GM23338 (cell line): Measurements from ENCODE around the gene FGFRL1. TPM values are rescaled to one million over a fixed set of nuclear protein-coding genes. Genes with fewer than 3 reads are reported as not detected.
"Not testable (repeated sequence)": the region's sequence is repeated elsewhere in the genome, so short reads cannot be mapped to it uniquely, and the experiment has no call there.

Experiments used
- ATAC-seq: fragments of 200-7000 bp; cut with Tn5 transposase; 3 replicates; pipeline ENCODE4 v1.9.1; 2020
- DNase-seq: peaks from one replicate; pipeline ENCODE4 v3.0.0-alpha.2; 2015; ENCODE audit warnings: low spot score
- H2AFZ ChIP-seq: fragments of 200-600 bp; sonication (generic); 2 replicates; pipeline ENCODE4 v1.8.0; 2016; ENCODE audit warnings: antibody characterized with exemption, mild to moderate bottlenecking, moderate library complexity
- H3F3A ChIP-seq: fragments of 200-600 bp; sonication (generic); replicated peaks from 2 replicates; pipeline ENCODE4 v1.8.0; 2017; ENCODE audit warnings: antibody characterized with exemption, mixed run types, low read depth
- H3K27ac ChIP-seq: fragments of 200-600 bp; sonication (generic); 2 replicates; pipeline ENCODE4 v1.6.1; 2016; ENCODE audit warnings: low read depth
- H3K27me3 ChIP-seq: fragments of 200-600 bp; sonication (generic); 2 replicates; pipeline ENCODE4 v1.8.0; 2016; ENCODE audit warnings: mild to moderate bottlenecking, mixed run types, moderate library complexity; ENCODE audit not compliant: insufficient read depth
- H3K36me3 ChIP-seq: fragments of 200-600 bp; sonication (generic); 2 replicates; pipeline ENCODE4 v1.8.0; 2016; ENCODE audit warnings: mild to moderate bottlenecking; ENCODE audit not compliant: insufficient read depth
- H3K4me1 ChIP-seq: fragments of 200-600 bp; sonication (generic); 2 replicates; pipeline ENCODE4 v1.8.0; 2016; ENCODE audit warnings: mild to moderate bottlenecking, moderate library complexity; ENCODE audit not compliant: insufficient read depth
- H3K4me2 ChIP-seq: fragments of 200-600 bp; sonication (generic); 2 replicates; pipeline ENCODE4 v1.7.1; 2017; ENCODE audit warnings: mixed run types
- H3K4me3 ChIP-seq: fragments of 200-600 bp; sonication (generic); 2 replicates; pipeline ENCODE4 v1.6.1; 2016; ENCODE audit warnings: mixed run types
- H3K79me2 ChIP-seq: fragments of 200-600 bp; sonication (generic); replicated peaks from 2 replicates; pipeline ENCODE4 v1.8.0; 2017; ENCODE audit warnings: mild to moderate bottlenecking; ENCODE audit not compliant: insufficient read depth
- H3K9me2 ChIP-seq: fragments of 200-600 bp; sonication (generic); 2 replicates; pipeline ENCODE4 v1.8.0; 2017; ENCODE audit not compliant: insufficient read depth
- H4K20me1 ChIP-seq: fragments of 200-600 bp; sonication (generic); replicated peaks from 2 replicates; pipeline ENCODE4 v1.8.0; 2017; ENCODE audit warnings: mild to moderate bottlenecking; ENCODE audit not compliant: insufficient read depth
- H3K27ac Mint-ChIP-seq: 2 replicates; pipeline ENCODE4 v1.8.0; 2020; ENCODE audit warnings: inconsistent platforms, mild to moderate bottlenecking, moderate library complexity, mixed read lengths
- H3K27me3 Mint-ChIP-seq: 3 replicates; pipeline ENCODE4 v1.8.0; 2022; ENCODE audit warnings: low read depth, mild to moderate bottlenecking, moderate library complexity, mixed read lengths, inconsistent platforms; ENCODE audit not compliant: insufficient read depth, poor library complexity
- H3K36me3 Mint-ChIP-seq: 3 replicates; pipeline ENCODE4 v1.8.0; 2021; ENCODE audit warnings: low read depth, mild to moderate bottlenecking, inconsistent platforms, moderate library complexity, mixed read lengths
- H3K4me1 Mint-ChIP-seq: 3 replicates; pipeline ENCODE4 v1.8.0; 2020; ENCODE audit warnings: mild to moderate bottlenecking, inconsistent platforms, mixed read lengths
- H3K4me3 Mint-ChIP-seq: 3 replicates; pipeline ENCODE4 v1.8.0; 2021; ENCODE audit warnings: moderate library complexity, mild to moderate bottlenecking, inconsistent platforms, mixed read lengths
- H3K9me3 Mint-ChIP-seq: 3 replicates; pipeline ENCODE4 v1.8.0; 2020; ENCODE audit warnings: moderate library complexity, mild to moderate bottlenecking, inconsistent platforms, mixed read lengths
- CREB1 ChIP-seq: fragments of 250-450 bp; sonication (Bioruptor Pico); IDR thresholded peaks from 2 replicates; pipeline ENCODE4 v1.5.0; 2020; ENCODE audit warnings: low read depth, mild to moderate bottlenecking, moderate library complexity
- EZH2 ChIP-seq: fragments of 200-600 bp; sonication (generic); IDR thresholded peaks from one replicate; pipeline ENCODE4 v1.8.0; 2017; ENCODE audit warnings: antibody characterized with exemption, mild to moderate bottlenecking, low read depth; ENCODE audit not compliant: unreplicated experiment
- EZH2phosphoT487 ChIP-seq: fragments of 200-600 bp; sonication (generic); IDR thresholded peaks from one replicate; pipeline ENCODE4 v1.8.1; 2018; ENCODE audit warnings: antibody characterized with exemption; ENCODE audit not compliant: unreplicated experiment
- JUNB ChIP-seq: IDR thresholded peaks from one replicate; pipeline ENCODE4 v1.6.1; 2016; ENCODE audit warnings: antibody characterized with exemption; ENCODE audit not compliant: unreplicated experiment
- NANOG ChIP-seq: IDR thresholded peaks from 2 replicates; pipeline ENCODE4 v1.6.1; 2016; ENCODE audit warnings: antibody characterized with exemption, borderline replicate concordance
- POLR2AphosphoS5 ChIP-seq: IDR thresholded peaks from 2 replicates; pipeline ENCODE4 v1.6.1; 2016; ENCODE audit warnings: antibody characterized with exemption, low read depth
- STAT1 ChIP-seq: IDR thresholded peaks from one replicate; pipeline ENCODE4 v1.6.1; 2016; ENCODE audit warnings: antibody characterized with exemption; ENCODE audit not compliant: unreplicated experiment
- ZNF114 ChIP-seq: fragments of 250-450 bp; sonication (Bioruptor Pico); IDR thresholded peaks from 2 replicates; pipeline ENCODE4 v1.5.0; 2020; ENCODE audit warnings: mild to moderate bottlenecking, moderate library complexity
- ZNF331 ChIP-seq: fragments of 250-450 bp; sonication (Bioruptor Pico); IDR thresholded peaks from 2 replicates; pipeline ENCODE4 v1.5.0; 2020; ENCODE audit warnings: low read depth, mild to moderate bottlenecking, moderate library complexity
- polyA plus RNA-seq: library from polyadenylated mRNA; unstranded; fragments of >200 nt; fragmentation: Nextera tagmentation; extraction: Ambion mirVana; gene quantifications from 2 replicates; pipeline ENCODE4 v1.2.1, GENCODE V29; 2016
- total RNA-seq: library from RNA; depleted of rRNA; stranded (reverse); fragments of >200 nt; shearing (Covaris generic); gene quantifications from 2 replicates; pipeline ENCODE4 v1.2.3, GENCODE V29; 2014
- TF ChIP-seq, protein P1 (sequence below): IDR thresholded peaks from one replicate; pipeline ENCODE4 v1.6.1; 2018; ENCODE audit warnings: antibody characterized with exemption; ENCODE audit not compliant: unreplicated experiment
- TF ChIP-seq, protein P2 (sequence below): IDR thresholded peaks from 2 replicates; pipeline ENCODE4 v1.6.1; 2016; ENCODE audit warnings: antibody characterized with exemption

Gene FGFRL1
- total and polyA plus RNA-seq, 2 experiments from 2014 or later: 7.0 to 35.8 TPM

DNA sequence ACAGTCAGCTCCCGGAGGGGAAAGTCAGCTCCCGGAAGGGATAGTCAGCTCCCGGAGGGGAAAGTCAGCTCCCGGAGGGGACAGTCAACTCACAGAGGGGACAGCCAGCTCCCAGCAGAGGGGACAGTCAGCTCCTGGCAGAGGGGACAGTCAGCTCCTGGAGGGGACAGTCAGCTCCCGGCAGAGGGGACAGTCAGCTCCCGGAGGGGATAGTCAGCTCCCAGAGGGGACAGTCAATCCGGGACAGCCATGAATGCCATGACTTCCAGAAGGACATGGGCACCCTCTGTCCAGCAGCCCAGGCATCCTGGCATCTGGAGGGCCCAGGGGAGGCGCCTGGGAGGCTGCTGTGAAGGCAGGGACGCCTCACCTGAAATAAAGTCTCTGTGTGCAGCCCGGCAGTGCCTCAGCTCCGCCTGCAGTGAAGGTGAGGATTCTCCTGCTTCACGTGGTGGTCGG is 43.8 kb downstream of the FGFRL1 start:
- not testable (repeated sequence) for H3K36me3 Mint-ChIP-seq, H3K27ac ChIP-seq, H3K9me2 ChIP-seq, H3K79me2 ChIP-seq, DNase-seq, H3K4me1 ChIP-seq, H3K36me3 ChIP-seq, H3F3A ChIP-seq, H3K27ac Mint-ChIP-seq, H3K27me3 ChIP-seq, H3K9me3 Mint-ChIP-seq, H4K20me1 ChIP-seq, H3K4me1 Mint-ChIP-seq
- ATAC-seq: peak; percentile 41
- Mint-ChIP-seq H3K27me3 (peaks cover 18% of the 10 kb centered on the region), H3K4me3 (peak overlapping the region; percentile 17; the same call in 1 of the 3 replicates)
- peak overlapping the region; percentile 60 for H3K4me2 ChIP-seq
- H3K4me3 ChIP-seq: 0 out of 2 replicates have a peak overlapping the region, but pooled peaks have one; percentile 20
- peak overlapping the region; percentile 87 for H2AFZ ChIP-seq

DNA sequence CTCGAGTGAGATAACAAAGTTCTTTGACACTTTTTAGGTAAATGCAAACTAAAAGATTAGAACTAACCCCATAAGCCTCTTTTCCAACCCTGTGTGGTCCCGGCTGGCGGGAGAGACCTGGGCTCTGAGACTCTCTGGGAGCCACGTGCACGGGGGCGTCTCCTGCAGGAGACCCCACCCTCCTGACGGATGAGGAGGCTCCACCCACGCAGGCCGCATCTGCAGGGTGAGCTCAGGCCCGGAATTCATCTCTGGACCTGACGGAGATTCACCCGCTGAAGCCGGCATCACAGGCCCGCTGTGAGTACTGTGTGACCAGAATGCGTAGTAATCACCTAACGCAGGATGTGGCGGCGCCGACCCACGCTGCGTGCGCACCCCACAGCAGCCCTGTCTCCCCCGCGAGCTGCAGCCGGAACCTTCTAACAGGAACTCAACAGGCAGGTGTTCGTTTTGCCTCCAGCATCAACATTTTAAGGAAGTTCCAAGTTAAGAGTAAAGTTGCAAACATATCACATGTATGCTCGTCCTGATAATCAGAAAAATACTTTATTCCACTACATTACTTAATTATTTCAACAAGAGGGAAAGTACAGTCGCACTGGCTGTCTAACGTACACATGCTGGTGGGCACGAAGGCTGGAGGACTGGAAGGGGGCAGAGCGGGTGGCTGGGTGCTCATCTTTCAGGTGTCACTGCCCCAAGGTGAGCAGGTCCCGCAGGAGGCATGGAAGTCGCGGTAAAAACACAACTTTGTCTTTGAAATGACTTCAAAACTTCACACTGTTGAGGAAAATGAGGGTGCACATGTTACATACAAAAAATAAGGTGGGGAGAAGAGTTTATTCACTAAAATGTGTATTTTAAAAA is 44.5 kb downstream of the FGFRL1 start:
- H2AFZ ChIP-seq: peak overlapping the region; percentile 87

DNA sequence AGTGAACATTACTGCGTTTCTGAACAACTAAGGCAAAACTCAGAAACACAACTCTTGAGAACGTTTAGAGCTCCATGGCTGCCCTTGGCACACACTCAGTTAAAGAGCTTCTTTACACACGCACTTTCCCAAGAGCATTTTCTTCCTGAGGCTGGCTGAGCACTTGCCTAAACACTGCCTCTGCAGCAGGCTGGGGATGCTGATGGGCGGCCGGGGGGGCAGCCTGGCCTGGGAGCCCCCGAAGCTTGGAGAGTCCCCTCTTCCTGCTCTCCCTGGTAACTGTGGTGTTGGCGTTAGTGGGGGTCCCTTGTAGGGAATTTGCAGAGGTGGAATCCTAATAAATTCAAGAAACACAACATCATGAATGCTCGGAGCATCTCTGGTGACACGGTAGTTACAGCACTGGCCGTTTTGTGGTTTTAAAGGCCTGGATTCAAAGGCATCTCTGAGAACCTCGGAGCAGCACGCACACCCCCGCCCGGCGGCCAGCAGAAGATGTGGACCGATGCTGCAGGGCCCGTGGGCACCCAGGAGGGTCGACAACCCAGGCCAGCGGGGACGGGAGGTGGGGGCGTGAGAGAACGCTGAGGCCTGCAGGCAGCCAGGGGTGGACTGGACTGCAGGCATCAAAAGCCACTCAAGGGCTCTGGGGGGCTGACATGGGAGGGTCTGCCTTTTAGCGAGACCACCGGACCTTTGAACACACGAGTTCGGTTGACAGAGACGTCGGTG is 45.4 kb downstream of the FGFRL1 start:
- no peaks in the 10 kb centered on the region for H3K27me3 ChIP-seq
- Mint-ChIP-seq H3K36me3 (no peaks in the 10 kb centered on the region), H3K9me3 (no peaks in the 10 kb centered on the region), H3K4me1 (peaks cover 9% of the 10 kb centered on the region), H3K27me3 (peaks cover 20% of the 10 kb centered on the region), H3K4me3 (no peak overlapping the region), H3K27ac (no peak overlapping the region)
- no peak overlapping the region for H3K4me3 ChIP-seq
- no peaks in the 10 kb centered on the region for H3K36me3 ChIP-seq
- H3K4me2 ChIP-seq: no peak overlapping the region
- no peak overlapping the region for H2AFZ ChIP-seq
- no peaks in the 10 kb centered on the region for H3K4me1 ChIP-seq
- ATAC-seq (no peak), DNase-seq (no peak)
- no peaks in the 10 kb centered on the region for H3K79me2 ChIP-seq
- H3K9me2 ChIP-seq: no peaks in the 10 kb centered on the region
- no peaks in the 10 kb centered on the region for H3F3A ChIP-seq
- H4K20me1 ChIP-seq: no peaks in the 10 kb centered on the region
- no peak overlapping the region for H3K27ac ChIP-seq
- TF ChIP-seq STAT1 (no peak), ZNF331 (CRISPR knock-in tag) (no peak), ZNF114 (no peak), JUNB (no peak), CREB1 (CRISPR knock-in tag) (no peak), NANOG (no peak), POLR2AphosphoS5 (no peak)
- TF ChIP-seq, protein P1, sequence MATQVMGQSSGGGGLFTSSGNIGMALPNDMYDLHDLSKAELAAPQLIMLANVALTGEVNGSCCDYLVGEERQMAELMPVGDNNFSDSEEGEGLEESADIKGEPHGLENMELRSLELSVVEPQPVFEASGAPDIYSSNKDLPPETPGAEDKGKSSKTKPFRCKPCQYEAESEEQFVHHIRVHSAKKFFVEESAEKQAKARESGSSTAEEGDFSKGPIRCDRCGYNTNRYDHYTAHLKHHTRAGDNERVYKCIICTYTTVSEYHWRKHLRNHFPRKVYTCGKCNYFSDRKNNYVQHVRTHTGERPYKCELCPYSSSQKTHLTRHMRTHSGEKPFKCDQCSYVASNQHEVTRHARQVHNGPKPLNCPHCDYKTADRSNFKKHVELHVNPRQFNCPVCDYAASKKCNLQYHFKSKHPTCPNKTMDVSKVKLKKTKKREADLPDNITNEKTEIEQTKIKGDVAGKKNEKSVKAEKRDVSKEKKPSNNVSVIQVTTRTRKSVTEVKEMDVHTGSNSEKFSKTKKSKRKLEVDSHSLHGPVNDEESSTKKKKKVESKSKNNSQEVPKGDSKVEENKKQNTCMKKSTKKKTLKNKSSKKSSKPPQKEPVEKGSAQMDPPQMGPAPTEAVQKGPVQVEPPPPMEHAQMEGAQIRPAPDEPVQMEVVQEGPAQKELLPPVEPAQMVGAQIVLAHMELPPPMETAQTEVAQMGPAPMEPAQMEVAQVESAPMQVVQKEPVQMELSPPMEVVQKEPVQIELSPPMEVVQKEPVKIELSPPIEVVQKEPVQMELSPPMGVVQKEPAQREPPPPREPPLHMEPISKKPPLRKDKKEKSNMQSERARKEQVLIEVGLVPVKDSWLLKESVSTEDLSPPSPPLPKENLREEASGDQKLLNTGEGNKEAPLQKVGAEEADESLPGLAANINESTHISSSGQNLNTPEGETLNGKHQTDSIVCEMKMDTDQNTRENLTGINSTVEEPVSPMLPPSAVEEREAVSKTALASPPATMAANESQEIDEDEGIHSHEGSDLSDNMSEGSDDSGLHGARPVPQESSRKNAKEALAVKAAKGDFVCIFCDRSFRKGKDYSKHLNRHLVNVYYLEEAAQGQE: no peak
- TF ChIP-seq, protein P2, sequence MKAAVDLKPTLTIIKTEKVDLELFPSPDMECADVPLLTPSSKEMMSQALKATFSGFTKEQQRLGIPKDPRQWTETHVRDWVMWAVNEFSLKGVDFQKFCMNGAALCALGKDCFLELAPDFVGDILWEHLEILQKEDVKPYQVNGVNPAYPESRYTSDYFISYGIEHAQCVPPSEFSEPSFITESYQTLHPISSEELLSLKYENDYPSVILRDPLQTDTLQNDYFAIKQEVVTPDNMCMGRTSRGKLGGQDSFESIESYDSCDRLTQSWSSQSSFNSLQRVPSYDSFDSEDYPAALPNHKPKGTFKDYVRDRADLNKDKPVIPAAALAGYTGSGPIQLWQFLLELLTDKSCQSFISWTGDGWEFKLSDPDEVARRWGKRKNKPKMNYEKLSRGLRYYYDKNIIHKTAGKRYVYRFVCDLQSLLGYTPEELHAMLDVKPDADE: no peak

More for the DNA sequence above, 44.5 kb downstream of the FGFRL1 start:
- Mint-ChIP-seq H3K9me3 (no peaks in the 10 kb centered on the region), H3K4me1 (peaks cover 9% of the 10 kb centered on the region), H3K4me3 (peak overlapping the region; percentile 17; the same call in 2 of the 3 replicates), H3K27me3 (peaks cover 18% of the 10 kb centered on the region), H3K27ac (no peak overlapping the region), H3K36me3 (no peaks in the 10 kb centered on the region)
- TF ChIP-seq, protein P2: no peak
- TF ChIP-seq NANOG: no peak
- TF ChIP-seq STAT1: no peak
- TF ChIP-seq ZNF114: no peak
- no peak for TF ChIP-seq CREB1 (CRISPR knock-in tag)
- TF ChIP-seq ZNF331 (CRISPR knock-in tag): no peak
- TF ChIP-seq EZH2phosphoT487: no peak
- no peak for TF ChIP-seq EZH2
- ATAC-seq (peak; percentile 90), DNase-seq (peak; percentile 66)
- Histone ChIP-seq H4K20me1 (no peaks in the 10 kb centered on the region), H3K4me1 (no peaks in the 10 kb centered on the region), H3K9me2 (no peaks in the 10 kb centered on the region), H3K27me3 (no peaks in the 10 kb centered on the region), H3K36me3 (no peaks in the 10 kb centered on the region), H3K79me2 (no peaks in the 10 kb centered on the region), H3K27ac (no peak overlapping the region), H3K4me3 (0 out of 2 replicates have a peak overlapping the region, but pooled peaks have one; percentile 20), H3K4me2 (peak overlapping the region; percentile 60), H3F3A (no peaks in the 10 kb centered on the region)
